ENCODE measurements around the gene RNASE13.
A peak's percentile ranks its signal among the peaks of the same experiment; 100 is the strongest.

RNASE13 gene

DNA sequence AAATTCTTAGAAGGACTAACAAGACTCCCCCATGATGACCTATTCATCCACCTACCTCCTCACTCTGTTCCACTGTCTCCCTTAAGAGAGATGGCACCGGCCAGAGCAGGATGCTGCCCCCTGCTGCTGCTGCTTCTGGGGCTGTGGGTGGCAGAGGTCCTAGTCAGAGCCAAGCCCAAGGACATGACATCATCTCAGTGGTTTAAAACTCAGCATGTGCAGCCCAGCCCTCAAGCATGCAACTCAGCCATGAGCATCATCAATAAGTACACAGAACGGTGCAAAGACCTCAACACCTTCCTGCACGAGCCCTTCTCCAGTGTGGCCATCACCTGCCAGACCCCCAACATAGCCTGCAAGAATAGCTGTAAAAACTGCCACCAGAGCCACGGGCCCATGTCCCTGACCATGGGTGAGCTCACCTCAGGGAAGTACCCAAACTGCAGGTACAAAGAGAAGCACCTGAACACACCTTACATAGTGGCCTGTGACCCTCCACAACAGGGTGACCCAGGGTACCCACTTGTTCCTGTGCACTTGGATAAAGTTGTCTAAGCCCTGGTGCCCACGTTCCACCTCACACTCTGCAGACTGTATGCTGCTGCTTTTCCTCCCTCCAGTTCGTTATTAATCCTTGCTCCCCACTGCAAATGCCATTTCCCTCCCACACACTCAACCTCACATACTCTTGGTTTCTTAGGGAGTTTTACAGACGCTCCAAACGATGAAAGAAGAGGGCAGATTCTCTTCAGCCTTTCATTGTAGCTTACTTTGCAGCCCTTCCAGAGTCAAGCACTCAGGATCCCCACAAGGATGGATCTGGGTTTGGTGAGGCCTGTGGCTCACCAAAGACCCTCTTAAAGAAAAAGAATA is 23.4 kb upstream of the RNASE13 start, which contains the start of gene RNASE8:
Gene RNASE8, plus strand, starts transcription at position 20 of the 873 bp plus-strand sequence. Its CDS starts 71 bp downstream, at position 91.
- TF ChIP-seq GATA2 (IDR thresholded peaks at IDR 0.05; ENCODE audit: low read depth, low read length) (no peak), GATA3 (IDR thresholded peaks at IDR 0.05; ENCODE audit: low read depth, low read length) (no peak)

DNA sequence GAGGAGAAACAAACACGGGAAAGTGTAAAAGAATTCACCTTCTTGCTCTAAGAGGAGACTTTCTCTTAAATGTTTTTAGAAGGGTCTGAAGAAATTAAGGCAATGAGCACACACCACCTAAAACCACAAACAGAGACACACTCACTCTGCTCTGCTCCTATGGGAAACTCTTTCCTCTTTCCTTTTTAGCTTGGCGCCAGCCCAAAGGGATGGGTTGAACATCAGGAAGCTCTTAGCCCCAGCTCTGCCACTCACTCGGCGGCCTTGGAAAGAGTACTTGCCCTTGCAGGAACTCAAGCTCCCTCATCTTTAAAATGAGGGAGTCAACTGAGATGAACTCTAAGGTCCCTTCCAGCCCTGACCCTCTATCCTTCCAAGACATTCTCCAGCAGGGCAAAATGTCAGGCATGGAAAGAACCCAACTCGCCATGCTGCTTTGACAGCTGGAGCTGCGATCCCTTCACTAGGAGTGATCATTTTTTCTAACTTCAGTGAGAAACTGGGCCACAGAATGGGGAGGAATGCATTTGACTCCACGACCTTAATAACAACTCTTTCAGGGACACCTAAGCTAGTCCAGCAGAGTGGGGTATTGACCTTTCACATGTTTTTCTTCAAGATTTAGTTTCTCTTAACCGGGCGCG is 22.0 kb upstream of the RNASE13 start:
- TF ChIP-seq GATA3 (IDR thresholded peaks at IDR 0.05; ENCODE audit: low read depth, low read length) (no peak), GATA2 (IDR thresholded peaks at IDR 0.05; ENCODE audit: low read depth, low read length) (no peak)

DNA sequence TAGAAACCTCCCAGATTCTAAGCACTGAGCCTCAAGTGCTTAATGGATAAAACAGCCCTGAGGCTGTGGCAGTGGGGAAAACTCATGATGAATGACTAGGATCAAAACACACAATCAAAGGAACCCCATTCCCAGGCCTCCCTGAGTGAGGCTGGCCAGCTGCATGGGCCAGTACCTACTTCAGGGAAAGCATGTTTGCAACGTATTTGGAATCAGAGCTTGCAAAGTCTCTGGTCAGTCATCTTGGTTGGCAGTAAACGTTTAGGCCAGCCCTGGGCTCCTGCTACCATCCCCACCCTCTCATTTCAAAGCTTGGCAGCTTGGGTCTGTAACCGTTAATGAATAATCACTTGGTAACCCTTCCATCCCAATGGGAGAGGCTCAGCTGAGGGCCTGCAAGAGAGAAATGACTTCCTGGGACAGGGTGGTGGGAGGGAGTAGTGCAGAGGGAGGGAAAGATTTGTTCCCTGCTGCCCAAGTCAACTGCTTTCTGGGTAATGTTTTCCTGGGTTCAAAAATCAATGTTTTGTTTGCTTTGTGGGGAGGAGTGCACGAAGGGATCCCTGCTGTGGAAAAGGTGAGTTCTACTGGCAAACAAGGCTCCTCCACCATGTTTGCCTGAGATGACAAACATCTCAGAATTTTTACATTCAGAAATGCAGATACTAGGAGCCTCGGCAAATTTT is 21.0 kb upstream of the RNASE13 start:
- TF ChIP-seq GATA3 (IDR thresholded peaks at IDR 0.05; ENCODE audit: low read depth, low read length) (no peak), GATA2 (IDR thresholded peaks at IDR 0.05; ENCODE audit: low read depth, low read length) (no peak)

DNA sequence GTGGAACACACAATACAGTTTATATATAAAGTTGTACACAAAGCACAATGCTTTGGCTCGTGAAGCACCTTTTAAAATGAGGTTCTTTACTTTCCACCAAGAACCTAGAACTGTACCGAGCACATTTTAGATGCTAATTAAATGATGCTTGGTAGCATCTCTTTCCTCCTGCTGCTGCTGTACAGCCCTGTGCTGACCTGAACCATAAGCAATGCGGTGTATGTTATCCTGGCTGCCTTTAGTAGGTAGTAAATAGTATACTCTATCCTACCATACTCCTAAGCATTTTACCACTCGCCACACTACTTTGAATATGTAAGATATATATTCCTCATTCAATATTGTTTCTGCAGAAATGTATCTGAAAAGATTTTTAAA is 20.1 kb upstream of the RNASE13 start:
- TF ChIP-seq GATA2 (IDR thresholded peaks at IDR 0.05; ENCODE audit: low read depth, low read length) (no peak), GATA3 (IDR thresholded peaks at IDR 0.05; ENCODE audit: low read depth, low read length) (no peak)

DNA sequence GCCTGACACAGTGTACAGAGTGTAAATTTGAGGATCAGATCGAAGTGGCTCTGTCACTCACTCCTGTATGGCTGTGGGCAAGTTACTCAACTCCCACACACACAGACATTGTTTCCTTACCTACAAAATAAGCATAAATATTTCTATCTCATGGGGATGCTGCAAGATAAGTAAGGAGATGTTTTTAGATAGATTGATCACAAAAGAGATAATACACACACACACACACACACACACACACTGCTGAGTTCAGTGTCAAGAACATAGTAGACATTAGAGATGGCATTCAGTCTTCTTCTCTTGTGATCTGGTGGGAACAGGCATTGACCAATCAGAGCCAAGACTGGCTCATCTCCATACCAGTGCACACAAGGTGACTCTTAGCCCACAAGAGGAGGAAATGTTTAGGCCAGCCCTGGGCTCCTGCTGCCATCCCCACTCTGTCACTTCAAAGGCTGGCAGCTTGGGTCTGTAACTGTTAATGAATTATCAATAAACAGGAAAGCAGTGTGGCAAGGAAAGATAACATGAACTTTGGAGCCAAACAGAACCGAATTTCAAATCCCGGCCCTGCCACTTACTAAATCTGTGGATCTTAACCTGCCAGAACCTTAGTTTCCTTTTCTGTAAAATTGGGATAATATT is 19.6 kb upstream of the RNASE13 start:
- TF ChIP-seq GATA3 (IDR thresholded peaks at IDR 0.05; ENCODE audit: low read depth, low read length), result no peak
- TF ChIP-seq GATA2 (IDR thresholded peaks at IDR 0.05; ENCODE audit: low read depth, low read length), result no peak

DNA sequence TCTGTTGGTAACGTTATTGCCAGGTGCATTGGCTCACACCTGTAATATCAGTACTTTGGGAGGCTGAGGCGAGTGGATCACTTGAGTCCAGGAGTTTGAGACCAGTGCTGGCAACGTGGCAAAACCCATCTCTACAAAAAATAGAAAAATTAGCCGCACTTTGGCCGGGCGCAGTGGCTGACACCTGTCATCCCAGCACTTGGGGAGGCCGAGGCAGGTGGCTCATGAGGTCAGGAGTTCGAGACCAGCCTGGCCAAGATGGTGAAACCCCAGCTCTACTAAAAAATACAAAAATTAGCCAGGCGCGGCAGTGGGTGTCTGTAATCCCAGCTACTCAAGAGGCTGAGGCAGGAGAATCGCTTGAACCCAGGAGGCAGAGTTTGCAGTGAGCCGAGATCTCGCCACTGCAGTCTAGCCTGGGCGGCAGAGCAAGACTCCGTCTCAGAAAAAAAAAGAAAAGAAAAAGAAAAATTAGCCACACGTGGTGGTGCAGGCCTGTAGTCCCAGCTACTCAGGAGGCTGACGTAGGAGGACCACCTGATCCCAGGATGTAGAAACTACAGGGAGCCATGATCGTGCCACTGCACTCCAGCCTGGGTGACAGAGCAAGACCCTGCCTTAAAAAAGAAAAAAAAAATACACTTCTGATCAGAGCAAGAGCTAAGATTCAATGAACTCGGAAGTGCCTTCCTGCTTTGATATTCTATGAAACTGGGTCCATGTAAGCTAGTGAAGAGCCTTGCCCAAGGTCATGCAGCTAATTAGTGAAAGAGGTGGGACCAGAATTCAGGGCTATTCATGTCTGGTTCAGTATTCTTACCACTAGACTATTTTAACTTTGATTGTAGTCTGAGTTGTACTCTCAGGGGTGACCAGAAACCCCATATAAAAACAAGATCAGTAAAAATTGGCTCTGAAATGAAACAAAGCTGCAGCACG is 18.8 kb upstream of the RNASE13 start:
- TF ChIP-seq GATA3 (IDR thresholded peaks at IDR 0.05; ENCODE audit: low read depth, low read length), result no peak
- no peak for TF ChIP-seq GATA2 (IDR thresholded peaks at IDR 0.05; ENCODE audit: low read depth, low read length)

DNA sequence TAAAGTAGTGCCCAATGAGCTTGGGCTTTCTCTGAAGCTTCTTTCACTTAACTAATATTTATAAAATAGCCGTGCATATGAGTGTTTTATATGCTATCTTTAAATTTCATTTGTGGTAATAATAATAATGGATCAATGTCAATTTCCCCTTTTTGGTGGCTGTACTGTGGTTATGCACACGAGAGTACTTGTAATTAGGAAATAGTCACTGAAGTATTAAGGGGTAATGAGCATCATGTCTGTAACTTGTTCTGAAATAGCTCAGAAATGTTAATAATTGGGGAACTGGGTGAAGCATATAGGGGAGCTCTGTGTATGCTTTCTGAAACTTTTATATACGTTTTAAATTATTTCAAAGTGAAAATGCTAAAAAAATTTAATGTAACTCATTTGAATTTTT is 16.0 kb upstream of the RNASE13 start:
- TF ChIP-seq GATA3 (IDR thresholded peaks at IDR 0.05; ENCODE audit: low read depth, low read length), result no peak
- TF ChIP-seq GATA2 (IDR thresholded peaks at IDR 0.05; ENCODE audit: low read depth, low read length), result no peak

DNA sequence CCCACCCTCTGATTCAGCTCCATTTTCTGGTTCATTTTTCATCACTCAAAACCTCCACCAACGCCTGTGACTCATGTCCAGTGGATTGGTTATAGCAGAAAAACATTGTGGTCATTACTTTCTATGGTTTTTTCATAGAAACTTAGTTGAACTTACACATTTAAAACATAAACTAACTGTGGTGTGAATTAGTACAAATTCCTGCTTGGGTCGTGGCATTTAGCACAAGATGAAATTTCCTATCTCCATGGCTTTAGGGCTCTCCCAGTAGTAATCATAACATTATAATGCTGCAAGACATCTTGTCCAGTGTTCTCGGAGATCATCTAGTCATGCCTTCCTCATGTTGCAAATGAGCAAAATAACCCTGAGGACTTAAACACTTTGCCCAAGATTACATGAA is 14.7 kb upstream of the RNASE13 start:
- TF ChIP-seq GATA3 (IDR thresholded peaks at IDR 0.05; ENCODE audit: low read depth, low read length), result no peak
- TF ChIP-seq GATA2 (IDR thresholded peaks at IDR 0.05; ENCODE audit: low read depth, low read length), result no peak

DNA sequence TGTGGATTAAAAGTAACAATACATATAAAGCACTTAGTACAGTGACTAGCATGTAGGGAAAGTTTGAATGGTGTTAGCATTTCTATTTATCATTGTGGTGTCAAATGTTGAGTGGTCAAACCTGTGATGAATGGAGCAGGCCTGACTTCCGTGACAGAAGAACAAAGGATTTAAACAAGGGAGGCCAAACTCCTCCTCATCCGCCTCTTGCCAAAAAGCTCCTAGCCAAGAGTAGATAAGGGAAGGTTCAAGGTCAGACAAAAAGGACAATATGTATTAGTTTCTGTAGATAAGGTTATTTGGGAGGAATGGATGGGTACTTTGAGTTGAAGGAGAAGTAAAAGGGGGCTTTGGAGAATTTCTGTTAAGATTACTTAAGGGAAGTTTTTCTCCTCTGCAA is 14.0 kb upstream of the RNASE13 start:
- no peak for TF ChIP-seq GATA3 (IDR thresholded peaks at IDR 0.05; ENCODE audit: low read depth, low read length)
- TF ChIP-seq GATA2 (IDR thresholded peaks at IDR 0.05; ENCODE audit: low read depth, low read length), result no peak

DNA sequence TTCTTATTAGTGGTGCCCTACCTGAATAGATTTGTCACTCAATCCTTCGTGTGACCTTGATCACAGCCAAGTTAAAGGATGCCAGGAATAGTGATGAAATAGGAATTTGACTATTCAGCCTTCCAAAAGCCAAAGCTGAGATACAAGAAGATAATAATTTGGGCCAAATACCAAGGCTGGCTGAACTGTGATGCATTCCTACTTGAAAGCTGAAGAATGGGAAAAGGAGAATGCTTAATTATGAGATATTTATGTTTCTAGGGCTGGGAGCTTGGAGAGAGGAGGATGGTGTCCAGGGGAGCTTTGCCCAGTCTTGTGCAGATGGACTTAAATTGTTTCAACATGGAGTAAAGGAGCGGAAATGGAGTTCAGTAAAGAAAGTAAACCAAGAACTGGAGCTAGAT is 12.8 kb upstream of the RNASE13 start:
- TF ChIP-seq GATA2 (IDR thresholded peaks at IDR 0.05; ENCODE audit: low read depth, low read length) (no peak), GATA3 (IDR thresholded peaks at IDR 0.05; ENCODE audit: low read depth, low read length) (no peak)

DNA sequence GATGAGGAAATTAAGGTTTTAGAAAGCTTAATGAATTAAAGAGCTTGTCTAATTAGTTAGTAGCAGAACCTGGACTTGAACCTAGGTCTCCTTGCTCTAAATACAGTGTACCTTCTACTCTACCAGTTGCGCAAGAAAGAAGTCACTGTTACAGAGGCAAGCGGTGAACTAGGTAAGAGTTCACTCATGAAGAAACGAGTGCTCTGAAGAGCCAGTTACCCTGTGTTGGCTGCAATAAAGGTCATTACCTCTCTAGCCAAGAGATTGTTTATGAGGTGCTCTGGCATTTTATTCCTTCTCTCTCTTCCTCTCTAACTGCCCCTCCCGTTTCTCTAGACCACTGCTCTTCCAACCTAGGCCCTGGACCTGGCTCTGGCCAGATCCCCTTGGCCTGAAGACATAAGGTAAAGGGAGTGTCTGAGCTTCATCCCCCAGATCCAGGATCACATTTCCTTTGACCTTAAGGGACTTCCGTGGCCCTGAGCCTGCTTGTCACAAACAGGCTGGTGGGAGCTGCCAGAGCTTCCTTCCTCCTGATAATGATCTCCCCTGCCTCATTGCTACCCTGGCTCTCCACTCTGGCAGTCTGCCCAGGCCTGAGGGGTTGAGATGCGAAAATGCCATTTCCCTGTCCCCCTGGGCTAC is 9.5 kb upstream of the RNASE13 start:
- TF ChIP-seq GATA3 (IDR thresholded peaks at IDR 0.05; ENCODE audit: low read depth, low read length), result peak; percentile 56; the same call in 1 of the 2 replicates
- peak; percentile 90 for TF ChIP-seq GATA2 (IDR thresholded peaks at IDR 0.05; ENCODE audit: low read depth, low read length)

DNA sequence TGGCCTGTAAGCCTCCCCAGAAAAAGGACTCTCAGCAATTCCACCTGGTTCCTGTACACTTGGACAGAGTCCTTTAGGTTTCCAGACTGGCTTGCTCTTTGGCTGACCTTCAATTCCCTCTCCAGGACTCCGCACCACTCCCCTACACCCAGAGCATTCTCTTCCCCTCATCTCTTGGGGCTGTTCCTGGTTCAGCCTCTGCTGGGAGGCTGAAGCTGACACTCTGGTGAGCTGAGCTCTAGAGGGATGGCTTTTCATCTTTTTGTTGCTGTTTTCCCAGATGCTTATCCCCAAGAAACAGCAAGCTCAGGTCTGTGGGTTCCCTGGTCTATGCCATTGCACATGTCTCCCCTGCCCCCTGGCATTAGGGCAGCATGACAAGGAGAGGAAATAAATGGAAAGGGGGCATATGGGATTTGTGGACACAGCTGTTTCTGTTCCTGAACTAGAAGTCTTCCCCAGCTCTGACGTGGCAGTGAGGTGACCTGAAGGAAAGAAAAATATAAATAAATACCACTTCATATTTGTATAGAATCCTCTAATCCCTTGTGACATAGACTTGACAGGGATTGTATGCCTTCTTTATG is 8.9 kb upstream of the RNASE13 start:
- TF ChIP-seq GATA3 (IDR thresholded peaks at IDR 0.05; ENCODE audit: low read depth, low read length), result no peak
- TF ChIP-seq GATA2 (IDR thresholded peaks at IDR 0.05; ENCODE audit: low read depth, low read length), result no peak

All from SH-SY5Y (cell line).